ENCODE data around the gene RBM47.
"Not testable (repeated sequence)": the region's sequence is repeated elsewhere in the genome, so short reads cannot be mapped to it uniquely, and the experiment has no call there.

Gene RBM47

GRCh38 chr4:40530961-40531635 is 98.6 kb downstream of the RBM47 start:
- no peak for DNase-seq (ENCODE audit: low read depth, low spot score)

GRCh38 chr4:40526741-40527140 is 102.9 kb downstream of the RBM47 start:
- DNase-seq (ENCODE audit: low read depth, low spot score) = no peak

- no peak for DNase-seq (ENCODE audit: low read depth, low spot score)
Observed at GRCh38 chr4:40525752-40526598, 103.7 kb downstream of the RBM47 start.

GRCh38 chr4:40524366-40525041 is 105.2 kb downstream of the RBM47 start:
- DNase-seq (ENCODE audit: low read depth, low spot score) = no peak

GRCh38 chr4:40523581-40523980 is 106.1 kb downstream of the RBM47 start:
- DNase-seq (ENCODE audit: low read depth, low spot score) = no peak

- DNase-seq (ENCODE audit: low read depth, low spot score) = no peak
Observed at GRCh38 chr4:40521957-40522356, 107.7 kb downstream of the RBM47 start.

GRCh38 chr4:40520533-40520932 is 109.1 kb downstream of the RBM47 start:
- DNase-seq (ENCODE audit: low read depth, low spot score) = no peak

GRCh38 chr4:40517081-40517480 is 112.6 kb downstream of the RBM47 start:
- DNase-seq (ENCODE audit: low read depth, low spot score) = not testable (repeated sequence)

GRCh38 chr4:40516651-40517050 is 113.0 kb downstream of the RBM47 start:
- no peak for DNase-seq (ENCODE audit: low read depth, low spot score)

GRCh38 chr4:40515398-40516293 is 114.0 kb downstream of the RBM47 start:
- no peak for DNase-seq (ENCODE audit: low read depth, low spot score)

GRCh38 chr4:40515037-40515397 is 114.6 kb downstream of the RBM47 start:
- DNase-seq (ENCODE audit: low read depth, low spot score) = no peak

- DNase-seq (ENCODE audit: low read depth, low spot score) = no peak
Observed at GRCh38 chr4:40514497-40514951, 115.1 kb downstream of the RBM47 start.

GRCh38 chr4:40511036-40511614 is 118.5 kb downstream of the RBM47 start:
- no peak for DNase-seq (ENCODE audit: low read depth, low spot score)

- DNase-seq (ENCODE audit: low read depth, low spot score) = no peak
Observed at GRCh38 chr4:40507977-40508376, 121.7 kb downstream of the RBM47 start.

- no peak for DNase-seq (ENCODE audit: low read depth, low spot score)
Observed at GRCh38 chr4:40506492-40506891, 123.2 kb downstream of the RBM47 start.

- DNase-seq (ENCODE audit: low read depth, low spot score) = no peak
Observed at GRCh38 chr4:40506066-40506465, 123.6 kb downstream of the RBM47 start.

GRCh38 chr4:40502934-40503333 is 126.7 kb downstream of the RBM47 start:
- DNase-seq (ENCODE audit: low read depth, low spot score) = no peak

GRCh38 chr4:40502220-40502619 is 127.4 kb downstream of the RBM47 start:
- DNase-seq (ENCODE audit: low read depth, low spot score) = no peak

GRCh38 chr4:40500781-40501180 is 128.9 kb downstream of the RBM47 start:
- no peak for DNase-seq (ENCODE audit: low read depth, low spot score)

GRCh38 chr4:40493160-40493559 is 136.5 kb downstream of the RBM47 start:
- DNase-seq (ENCODE audit: low read depth, low spot score) = no peak

GRCh38 chr4:40492691-40493090 is 137.0 kb downstream of the RBM47 start:
- no peak for DNase-seq (ENCODE audit: low read depth, low spot score)
